HL-60 (cell line): ENCODE data around the gene TIMM17B.

Experiments
- DNase-seq, 2 experiments: peaks; one replicate each; pipeline ENCODE4 v3.0.0-alpha.2; 2010 to 2020; ENCODE audit warnings: low read depth in 1 of 2, low spot score in 1 of 2
- H3K27ac ChIP-seq: fragments of 250-450 bp; sonication (Bioruptor Pico); replicated peaks from 2 replicates; pipeline ENCODE4 v1.5.1; 2020; ENCODE audit warnings: mild to moderate bottlenecking, moderate library complexity
- H3K27me3 ChIP-seq: fragments of 250-450 bp; sonication (Bioruptor Pico); 2 replicates; pipeline ENCODE4 v1.5.1; 2021; ENCODE audit warnings: mild to moderate bottlenecking, moderate library complexity; ENCODE audit not compliant: insufficient read depth, poor library complexity, severe bottlenecking
- H3K4me3 ChIP-seq: replicated peaks from 2 replicates; pipeline ENCODE4 v1.5.1; 2011; ENCODE audit warnings: mild to moderate bottlenecking, control low read depth, low read length; ENCODE audit not compliant: insufficient read depth
- CTCF ChIP-seq: IDR thresholded peaks from one replicate; pipeline ENCODE4 v1.5.1; 2011; ENCODE audit warnings: low read length, control low read depth, inconsistent platforms; ENCODE audit not compliant: insufficient read depth
- GABPA ChIP-seq: IDR thresholded peaks from 2 replicates; pipeline ENCODE4 v1.6.1; 2012; ENCODE audit warnings: low read depth
- POLR2AphosphoS5 ChIP-seq: IDR thresholded peaks from 2 replicates; pipeline ENCODE4 v1.6.1; 2012; ENCODE audit warnings: low read depth
- REST ChIP-seq: IDR thresholded peaks from 2 replicates; pipeline ENCODE4 v1.6.1; 2012; ENCODE audit warnings: low read depth; ENCODE audit not compliant: insufficient replicate concordance
- SPI1 ChIP-seq: IDR thresholded peaks from 2 replicates; pipeline ENCODE4 v1.6.1; 2012; ENCODE audit warnings: low read depth, mild to moderate bottlenecking, borderline replicate concordance
- long read RNA-seq: library from polyadenylated mRNA; unstranded; transcript quantifications from one replicate; pipeline ENCODE4 v2.0.0, GENCODE V29; 2020

The TIMM17B gene
- long read RNA-seq, partial matches to known transcripts = 51 of 65 reads
- long read RNA-seq, other reads (novel, unspliced or antisense) = 12 of 65 reads

GRCh38 chrX:48897625-48898306 is at the start of gene TIMM17B, which contains the start of gene PQBP1:
TIMM17B (minus strand) TSS chrX:48897768; CDS start chrX:48897749, 19 bp downstream.
PQBP1 (plus strand) TSS chrX:48897930; CDS start chrX:48898510, 580 bp downstream.
- Histone ChIP-seq H3K4me3 (peak within 1 kb of the TSS; percentile 79), H3K27me3 (no peaks in the 10 kb centered on the region), H3K27ac (peak within 1 kb of the TSS; percentile 95)
- TF ChIP-seq GABPA (no peak), REST (no peak), SPI1 (peak; percentile 41; the same call in 1 of the 2 replicates), CTCF (no peak), POLR2AphosphoS5 (peak; percentile 88)
- peak; percentile 94 for DNase-seq

GRCh38 chrX:48945517-48946348 is 48.2 kb upstream of the TIMM17B start:
- TF ChIP-seq REST = no peak
- peak; percentile 6 for TF ChIP-seq CTCF
- H3K27ac ChIP-seq = no peak overlapping the region
- DNase-seq = peak in 1 of 2 experiments; percentile 47
- no peak overlapping the region for H3K4me3 ChIP-seq
- no peaks in the 10 kb centered on the region for H3K27me3 ChIP-seq

- no peak for TF ChIP-seq CTCF
- no peak for TF ChIP-seq POLR2AphosphoS5
- TF ChIP-seq GABPA = no peak
- no peak for TF ChIP-seq SPI1
- no peak for TF ChIP-seq REST
- Histone ChIP-seq H3K27ac (no peak overlapping the region), H3K27me3 (no peaks in the 10 kb centered on the region), H3K4me3 (no peak overlapping the region)
- DNase-seq = no peak
Measured at GRCh38 chrX:48942895-48943294, 45.3 kb upstream of the TIMM17B start.
